HG02884 (cell line): Measurements from ENCODE around the gene DOCK9.

Experiments used
- ATAC-seq: cut with Tn5 transposase; IDR thresholded peaks from one replicate; pipeline ENCODE4 v1.9.1; 2021; ENCODE audit warnings: mild to moderate bottlenecking, moderate library complexity; ENCODE audit not compliant: unreplicated experiment

The DOCK9 gene

DNA sequence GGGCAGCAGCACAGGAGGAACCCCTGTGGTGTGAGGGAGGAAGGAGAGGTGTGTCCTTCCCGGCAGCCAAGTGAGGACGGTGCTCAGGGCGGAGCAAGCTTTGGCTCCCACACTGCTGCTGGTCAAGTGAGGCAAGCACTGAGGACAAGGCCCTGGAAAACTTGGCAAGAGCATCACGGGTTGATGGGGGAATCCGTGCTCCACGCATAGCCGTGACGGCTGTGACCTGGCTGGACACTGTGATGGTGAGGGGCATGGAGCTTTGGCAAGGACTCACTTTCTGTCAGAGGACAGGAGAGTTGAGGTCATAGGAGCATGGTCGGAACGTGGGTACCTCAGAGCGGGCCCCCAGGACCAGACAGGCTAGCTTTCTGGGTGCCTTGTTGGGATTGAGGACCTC lies 196.4 kb downstream of the DOCK9 start:
- no peak for ATAC-seq

DNA sequence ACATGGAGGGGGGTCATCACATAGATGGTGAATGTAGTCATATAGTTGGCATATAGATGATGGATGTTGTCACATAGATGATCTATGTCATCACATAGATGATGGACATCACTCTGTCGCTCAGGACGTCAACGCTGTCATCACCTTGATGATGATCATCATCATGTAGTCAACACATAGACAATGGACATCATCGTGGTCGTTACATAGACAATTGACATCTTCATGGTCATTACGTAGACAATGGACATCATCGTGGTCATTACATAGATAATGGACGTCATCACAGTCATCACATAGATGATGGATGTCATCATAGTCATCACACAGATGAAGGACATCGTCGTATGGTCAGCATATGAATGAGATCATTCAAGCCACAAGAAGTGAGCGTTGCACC lies 196.8 kb downstream of the DOCK9 start:
- ATAC-seq = no peak

GRCh38 chr13:98780451-98780850 lies 197.4 kb downstream of the DOCK9 start:
- no peak for ATAC-seq

DNA sequence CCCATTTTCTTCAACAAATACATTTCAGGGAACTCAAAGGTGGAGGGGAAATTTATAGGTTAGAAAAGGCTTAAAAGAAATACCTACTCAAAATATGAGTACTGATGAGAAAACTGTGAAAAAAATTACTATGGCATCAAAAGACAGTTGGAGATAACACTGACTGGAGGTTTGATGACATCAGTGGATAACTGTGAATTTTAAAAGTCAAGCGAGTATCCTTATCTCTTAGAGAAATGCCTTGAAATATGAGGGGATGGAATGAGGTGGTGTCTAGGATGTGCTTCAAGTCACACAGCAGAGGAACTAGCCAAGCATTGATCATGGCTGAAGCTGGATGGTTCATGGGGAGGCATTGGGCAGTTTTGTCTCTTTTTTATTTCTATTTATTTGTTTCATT lies 198.2 kb downstream of the DOCK9 start:
- ATAC-seq = no peak

DNA sequence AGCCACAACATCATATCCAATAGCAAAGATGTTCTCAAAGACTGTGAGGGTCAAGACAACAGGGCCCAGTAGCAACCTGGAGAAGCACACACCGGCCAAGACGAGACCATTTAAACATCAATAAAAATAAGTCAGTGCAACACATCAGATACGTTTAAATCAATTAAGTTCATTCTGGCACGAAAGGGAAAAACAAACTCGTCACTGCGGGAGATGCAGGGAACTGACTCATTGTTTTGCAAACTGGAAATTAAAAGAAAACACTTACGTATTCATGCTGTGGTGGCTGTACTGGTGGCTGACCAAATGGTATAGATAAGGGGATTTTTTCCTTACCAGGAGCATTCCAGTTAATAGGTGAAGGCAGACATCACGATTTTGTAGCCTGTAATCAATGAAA lies 199.1 kb downstream of the DOCK9 start:
- ATAC-seq = no peak

DNA sequence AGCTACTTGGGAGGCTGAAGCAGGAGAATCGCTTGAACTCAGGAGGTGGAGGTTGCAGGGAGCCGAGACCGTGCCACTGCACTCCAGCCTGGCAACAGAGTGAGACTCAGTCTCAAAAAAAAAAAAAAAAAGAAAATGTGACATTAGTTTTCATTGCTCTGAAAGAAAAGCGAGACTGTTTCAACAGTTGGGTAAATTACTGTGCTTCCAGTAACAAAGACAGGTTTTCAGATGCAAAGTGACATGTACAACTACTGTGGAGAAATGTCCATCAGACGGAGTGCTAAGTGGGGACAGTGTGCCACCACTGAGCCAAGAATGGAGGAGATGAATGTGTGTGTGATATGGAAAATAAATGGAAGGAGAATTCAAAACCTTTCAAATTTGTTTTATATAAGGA lies 201.2 kb downstream of the DOCK9 start:
- no peak for ATAC-seq

GRCh38 chr13:98775844-98776598 lies 201.8 kb downstream of the DOCK9 start:
- no peak for ATAC-seq

GRCh38 chr13:98775386-98775785 lies 202.5 kb downstream of the DOCK9 start:
- ATAC-seq = no peak

DNA sequence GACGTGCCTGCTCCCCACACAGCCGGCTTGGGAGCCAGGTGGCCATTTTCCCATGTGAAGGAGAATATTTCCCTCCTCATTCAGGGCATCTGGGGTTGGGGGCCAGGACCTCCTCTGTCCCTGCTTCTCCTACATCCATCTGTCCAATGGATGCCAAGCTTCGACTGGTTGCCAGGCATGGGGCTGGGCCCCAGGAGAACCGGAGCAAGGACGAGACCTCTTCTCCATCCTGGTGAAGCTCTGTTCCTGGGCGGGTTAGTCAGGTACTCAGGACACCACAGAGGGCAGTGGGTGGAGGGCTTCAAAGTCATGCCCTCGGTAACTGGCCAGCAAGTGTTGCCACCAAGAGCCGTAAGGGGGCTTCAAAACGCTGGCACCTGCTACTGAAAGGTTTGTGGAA lies 203.1 kb downstream of the DOCK9 start:
- no peak for ATAC-seq

GRCh38 chr13:98773921-98774320 lies 203.9 kb downstream of the DOCK9 start:
- ATAC-seq = no peak

DNA sequence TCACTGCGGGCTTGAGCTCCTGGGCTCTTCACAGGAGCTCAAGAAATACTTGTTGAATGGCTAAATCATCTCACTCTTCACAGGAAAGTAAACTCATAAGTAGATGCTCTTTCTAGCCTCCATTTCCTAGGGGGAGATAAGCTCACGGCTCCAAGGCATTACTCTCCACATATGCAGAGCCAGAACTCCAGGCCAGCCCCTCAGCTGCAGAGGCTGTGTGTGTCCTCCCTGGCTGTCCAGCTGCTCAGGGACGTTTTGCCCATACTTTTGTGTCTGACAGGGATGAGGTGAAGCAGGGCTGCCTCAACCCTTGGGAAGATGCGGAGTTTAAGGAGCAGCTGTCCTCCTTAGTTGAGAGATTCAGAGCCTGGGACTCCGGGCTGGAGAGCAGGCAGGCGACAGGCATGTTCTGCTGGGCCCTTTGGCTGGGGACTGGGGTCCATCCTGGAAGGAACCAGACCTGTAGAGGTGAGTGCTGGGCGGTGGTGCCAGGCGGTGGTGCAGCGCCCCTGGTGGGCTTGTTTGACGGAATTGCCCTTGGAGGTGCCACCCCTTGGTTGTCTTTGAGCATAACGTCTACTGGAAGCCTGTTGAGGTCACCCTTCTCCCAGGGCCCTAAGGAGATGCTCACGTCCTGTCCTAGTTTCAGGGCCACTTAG lies 204.9 kb downstream of the DOCK9 start:
- no peak for ATAC-seq

- no peak for ATAC-seq
Measured at GRCh38 chr13:98771838-98772611, 205.8 kb downstream of the DOCK9 start.

GRCh38 chr13:98769736-98770135 lies 208.1 kb downstream of the DOCK9 start:
- ATAC-seq = no peak

GRCh38 chr13:98768522-98768921 lies 209.3 kb downstream of the DOCK9 start:
- ATAC-seq = no peak

DNA sequence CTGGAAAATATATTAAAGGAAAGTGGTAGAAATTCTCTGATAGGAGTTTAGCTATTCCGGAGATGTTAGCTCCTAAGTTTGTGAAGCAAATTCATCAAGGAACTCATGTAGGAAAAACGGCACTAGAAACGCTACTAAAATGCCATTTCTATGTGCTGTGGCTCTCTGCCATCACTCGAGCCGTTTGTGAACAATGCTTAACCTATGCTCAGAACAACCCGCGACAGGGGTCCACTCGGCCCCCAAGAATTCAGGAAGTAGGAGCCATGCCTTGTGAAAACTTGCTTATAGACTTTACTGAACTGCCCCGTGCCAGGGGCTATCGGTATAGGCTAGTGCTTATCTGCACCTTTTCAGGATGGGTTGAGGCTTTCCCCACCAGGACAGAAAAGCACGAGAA lies 211.2 kb downstream of the DOCK9 start:
- no peak for ATAC-seq

- no peak for ATAC-seq
Measured at GRCh38 chr13:98765996-98766519, 211.8 kb downstream of the DOCK9 start.

DNA sequence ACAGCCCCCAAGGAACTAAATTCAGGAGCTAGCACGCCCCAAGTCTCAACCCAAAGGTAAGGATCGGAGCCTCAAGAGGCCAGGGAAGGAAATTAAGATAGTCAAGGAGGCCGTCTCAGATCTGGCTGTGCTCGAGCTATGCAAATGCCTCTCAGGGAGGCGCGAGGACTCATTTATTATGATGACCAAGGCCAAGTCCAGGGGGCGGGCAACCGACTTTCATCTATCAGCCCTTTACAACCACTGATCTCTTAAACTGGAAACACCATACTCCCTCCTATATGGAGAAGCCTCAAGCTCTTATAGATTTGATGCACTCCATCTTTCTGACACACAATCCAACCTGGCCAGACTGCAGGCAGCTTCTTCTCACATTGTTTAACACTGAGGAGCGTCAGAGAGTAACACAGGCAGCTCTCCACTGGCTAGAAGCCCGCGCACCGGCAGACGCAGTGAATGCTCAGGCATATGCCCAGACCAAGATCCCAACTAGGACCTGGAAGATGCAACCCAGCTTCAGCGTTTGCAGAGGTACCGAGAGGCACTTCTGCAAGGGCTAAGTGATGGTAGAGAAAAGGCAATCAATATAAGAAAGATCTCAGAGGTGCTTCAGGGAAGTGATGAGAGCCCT lies 215.8 kb downstream of the DOCK9 start:
- ATAC-seq = no peak

GRCh38 chr13:98761126-98761985 lies 216.5 kb downstream of the DOCK9 start:
- ATAC-seq = no peak

DNA sequence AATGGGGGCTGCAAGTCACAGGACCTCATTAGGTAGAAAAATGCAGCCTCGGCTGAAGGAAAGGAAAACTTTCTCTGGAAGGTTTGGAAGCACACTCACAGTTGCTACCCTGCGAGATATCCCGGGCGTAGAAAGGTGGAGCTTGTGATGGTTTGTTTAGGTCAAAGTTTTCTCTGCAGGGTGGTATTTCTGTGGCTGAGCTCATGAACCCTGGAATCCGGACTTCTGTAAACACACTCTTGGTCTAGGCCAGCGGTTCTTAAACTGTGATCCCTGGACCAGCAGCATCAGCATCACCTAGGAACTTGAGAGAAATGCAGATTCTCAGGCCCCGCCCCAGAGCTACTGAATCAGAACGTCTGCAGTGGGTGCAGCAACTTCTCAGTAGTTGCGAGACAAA lies 222.1 kb downstream of the DOCK9 start:
- ATAC-seq = no peak

DNA sequence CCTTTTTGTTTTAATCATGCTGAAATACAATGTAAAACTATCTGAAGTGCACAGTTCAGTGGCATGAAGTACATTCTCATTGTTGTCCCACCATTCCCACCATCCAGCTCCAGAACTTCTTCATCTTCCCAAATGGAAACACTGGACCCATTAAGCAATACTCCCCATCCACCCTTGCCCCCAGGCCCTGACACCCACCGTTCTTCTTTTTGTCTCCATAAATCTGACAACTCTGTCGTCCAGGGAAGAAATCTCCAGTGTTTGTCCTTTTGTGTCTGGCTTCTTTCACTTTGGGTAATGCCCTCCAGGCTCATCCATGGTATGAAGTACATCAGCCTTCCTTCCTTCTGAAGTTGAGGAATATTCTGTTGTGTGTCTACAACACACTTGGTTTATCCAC lies 222.7 kb downstream of the DOCK9 start:
- ATAC-seq = no peak
